GM10266 (cell line): ENCODE results near the gene FRYL.
"Not testable (repeated sequence)": the region's sequence is repeated elsewhere in the genome, so short reads cannot be mapped to it uniquely, and the experiment has no call there.

Experiments used
- DNase-seq: peaks from one replicate; pipeline ENCODE4 v3.0.0; 2012; ENCODE audit errors: extremely low spot score
- TF ChIP-seq, protein P1 (sequence below): IDR thresholded peaks from 2 replicates; pipeline ENCODE4 v1.5.1; 2012; ENCODE audit warnings: mild to moderate bottlenecking, low read depth; ENCODE audit not compliant: control insufficient read depth, insufficient read depth; ENCODE audit errors: missing control alignments

The FRYL gene

DNA sequence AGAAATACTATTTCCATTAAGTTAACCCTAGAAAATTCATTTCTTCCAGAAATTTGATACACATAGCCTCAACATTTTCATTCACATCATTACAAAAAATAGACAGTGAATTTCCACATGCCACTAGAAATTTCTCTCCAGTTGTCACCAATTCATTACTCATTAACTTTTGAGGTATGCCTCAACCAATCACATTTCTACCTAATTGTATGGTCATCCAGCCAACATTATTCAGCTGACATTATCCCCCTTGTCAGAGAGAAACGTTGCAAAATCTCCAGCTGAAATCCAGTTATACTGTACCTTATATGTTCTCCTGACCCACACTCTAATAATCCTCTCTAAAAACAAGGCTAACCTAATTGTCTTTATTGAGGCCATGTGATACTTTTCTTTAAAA lies 24.8 kb downstream of the FRYL start:
- TF ChIP-seq, protein P1, sequence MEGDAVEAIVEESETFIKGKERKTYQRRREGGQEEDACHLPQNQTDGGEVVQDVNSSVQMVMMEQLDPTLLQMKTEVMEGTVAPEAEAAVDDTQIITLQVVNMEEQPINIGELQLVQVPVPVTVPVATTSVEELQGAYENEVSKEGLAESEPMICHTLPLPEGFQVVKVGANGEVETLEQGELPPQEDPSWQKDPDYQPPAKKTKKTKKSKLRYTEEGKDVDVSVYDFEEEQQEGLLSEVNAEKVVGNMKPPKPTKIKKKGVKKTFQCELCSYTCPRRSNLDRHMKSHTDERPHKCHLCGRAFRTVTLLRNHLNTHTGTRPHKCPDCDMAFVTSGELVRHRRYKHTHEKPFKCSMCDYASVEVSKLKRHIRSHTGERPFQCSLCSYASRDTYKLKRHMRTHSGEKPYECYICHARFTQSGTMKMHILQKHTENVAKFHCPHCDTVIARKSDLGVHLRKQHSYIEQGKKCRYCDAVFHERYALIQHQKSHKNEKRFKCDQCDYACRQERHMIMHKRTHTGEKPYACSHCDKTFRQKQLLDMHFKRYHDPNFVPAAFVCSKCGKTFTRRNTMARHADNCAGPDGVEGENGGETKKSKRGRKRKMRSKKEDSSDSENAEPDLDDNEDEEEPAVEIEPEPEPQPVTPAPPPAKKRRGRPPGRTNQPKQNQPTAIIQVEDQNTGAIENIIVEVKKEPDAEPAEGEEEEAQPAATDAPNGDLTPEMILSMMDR, result no peak
- DNase-seq, result no peak

DNA sequence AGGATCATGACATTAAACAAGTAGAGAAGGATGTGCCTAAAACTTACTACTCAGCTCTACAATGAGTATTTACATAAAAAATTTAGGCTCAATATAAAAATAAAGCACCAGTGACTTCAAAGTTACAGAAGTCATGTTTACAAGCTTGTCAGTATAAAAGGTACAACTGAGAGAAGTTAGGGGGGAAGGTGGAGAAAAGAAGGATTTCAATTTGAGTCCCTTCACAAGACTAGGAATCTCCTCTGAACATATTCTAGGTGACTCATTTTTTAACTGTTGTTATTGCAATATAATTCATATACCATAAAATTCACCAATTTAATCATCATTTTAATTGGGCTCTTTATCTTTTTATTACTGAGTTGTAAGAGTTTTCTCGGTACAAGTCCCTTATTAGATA lies 26.9 kb downstream of the FRYL start:
- TF ChIP-seq, protein P1, result no peak
- DNase-seq, result no peak

DNA sequence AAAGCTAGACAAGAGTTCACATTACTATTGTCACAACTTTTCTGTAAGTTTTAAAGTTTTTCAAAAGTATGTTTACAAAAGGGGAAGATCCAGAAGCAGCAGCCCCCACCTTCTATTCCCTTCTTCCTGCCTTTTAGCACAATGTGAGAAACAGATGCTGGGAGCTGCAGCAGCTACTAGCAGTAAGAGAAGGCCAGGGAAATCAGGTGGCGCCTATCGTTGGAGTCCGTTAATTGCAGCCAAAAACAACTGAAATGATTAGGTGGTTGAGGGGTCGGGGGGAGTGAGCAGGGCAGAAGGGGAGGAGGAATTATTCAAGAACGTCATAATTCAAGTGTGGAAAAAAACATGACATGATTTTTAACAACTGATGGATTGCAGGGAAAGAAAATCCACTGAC lies 27.4 kb downstream of the FRYL start:
- no peak for DNase-seq
- TF ChIP-seq, protein P1, result no peak

DNA sequence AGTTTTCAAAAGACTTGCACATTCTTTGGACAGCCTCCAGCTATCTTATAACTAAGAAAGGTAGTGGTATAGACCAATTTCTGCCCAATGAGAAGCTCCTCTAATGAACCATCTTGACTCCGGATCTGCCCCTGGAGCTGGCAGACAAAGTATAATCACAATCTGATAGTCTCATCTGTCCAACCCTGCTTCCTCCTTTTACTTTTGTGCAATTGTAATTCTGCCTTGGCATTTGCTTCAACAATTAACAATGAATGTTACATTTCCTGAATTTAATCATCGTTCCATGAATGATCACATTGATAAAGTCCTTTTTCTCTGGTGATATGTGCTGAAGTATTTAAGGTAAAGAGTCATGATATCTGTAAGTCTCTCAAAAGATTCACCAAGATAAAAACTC lies 27.8 kb downstream of the FRYL start:
- DNase-seq, result no peak
- TF ChIP-seq, protein P1, result no peak

DNA sequence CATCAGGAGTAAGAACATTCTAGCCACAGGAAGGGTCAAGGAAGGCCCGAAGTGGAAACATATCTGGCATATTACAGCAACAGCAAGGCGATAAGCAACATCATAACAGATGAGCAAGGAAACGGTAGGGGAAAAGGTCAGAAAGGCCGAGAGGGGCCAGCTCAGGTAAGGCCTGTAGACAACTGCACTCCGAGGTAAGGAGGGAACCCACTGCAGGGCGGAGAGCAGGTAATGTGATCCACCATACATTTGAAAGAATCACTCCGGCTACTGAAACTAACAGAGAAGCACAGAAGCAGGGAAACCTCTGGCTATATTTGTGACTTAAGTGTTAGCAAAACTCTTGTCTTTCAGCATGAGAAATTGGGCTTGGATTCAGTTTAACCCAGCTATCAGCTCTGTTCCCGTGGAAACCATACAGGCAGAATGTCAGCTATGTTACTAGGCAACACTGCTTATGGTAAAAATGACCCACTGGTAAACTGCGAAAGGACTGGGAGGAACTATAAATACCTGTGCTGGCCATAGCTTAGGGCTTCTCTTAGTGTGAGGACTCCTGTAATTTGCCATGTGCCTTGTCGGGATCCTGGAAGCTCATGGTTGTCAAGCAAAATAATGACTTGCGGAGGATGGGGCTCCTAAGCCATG lies 31.0 kb downstream of the FRYL start:
- TF ChIP-seq, protein P1, result no peak
- DNase-seq, result no peak

DNA sequence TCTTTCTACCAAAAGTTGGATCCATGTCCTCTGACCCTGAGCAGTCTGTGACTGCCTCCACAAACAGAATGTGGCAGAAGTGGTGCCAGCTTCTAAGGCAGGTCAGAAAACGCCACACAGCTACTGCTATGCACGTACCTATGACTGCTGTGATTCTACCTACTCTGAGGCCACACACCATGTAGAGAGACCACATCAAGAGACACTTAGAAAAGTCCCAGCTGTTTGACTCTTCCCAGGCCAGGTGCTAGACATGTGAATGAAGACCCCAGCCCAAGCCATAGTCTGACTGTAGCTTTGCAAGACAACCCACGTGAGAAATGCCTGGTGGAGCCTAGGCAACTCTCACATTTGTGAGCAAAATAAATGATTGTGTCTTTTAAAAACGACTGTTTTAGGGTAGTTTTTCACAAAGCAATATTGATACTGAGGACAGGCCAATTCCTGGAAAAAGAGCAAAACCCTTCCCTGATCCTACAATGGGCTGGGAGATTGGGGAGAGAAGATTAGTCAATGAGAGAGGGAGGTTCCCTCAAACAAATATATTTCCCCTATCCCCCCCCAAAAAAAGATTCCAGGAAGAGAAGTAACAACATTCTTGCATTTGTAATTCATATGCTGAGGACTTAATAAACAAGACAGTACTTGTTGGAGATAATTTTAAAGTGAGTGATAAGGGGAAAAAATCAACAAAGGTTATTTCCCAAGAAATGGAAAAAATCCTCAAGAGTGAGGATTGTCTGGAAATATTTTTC lies 33.3 kb downstream of the FRYL start:
- DNase-seq, result no peak
- TF ChIP-seq, protein P1, result no peak

DNA sequence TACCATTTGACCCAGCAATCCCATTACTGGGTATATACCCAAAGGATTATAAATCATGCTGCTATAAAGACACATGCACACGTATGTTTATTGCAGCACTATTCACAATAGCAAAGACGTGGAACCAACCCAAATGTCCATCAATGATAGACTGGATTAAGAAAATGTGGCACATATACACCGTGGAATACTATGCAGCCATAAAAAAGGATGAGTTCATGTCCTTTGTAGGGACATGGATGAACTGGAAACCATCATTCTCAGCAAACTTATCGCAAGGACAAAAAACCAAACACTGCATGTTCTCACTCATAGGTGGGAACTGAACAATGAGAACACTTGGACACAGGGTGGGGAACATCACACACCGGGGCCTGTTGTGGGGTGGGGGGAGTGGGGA lies 34.9 kb downstream of the FRYL start:
- DNase-seq, result not testable (repeated sequence)
